Gastroesophageal sphincter (tissue), 3 donors: ENCODE measurements around the gene GPC3.

ENCODE experiments used
- CTCF ChIP-seq, 4 experiments: fragments of 200-600 bp in 2 of 4; fragments of 450-650 bp in 2 of 4; sonication (generic) in 1 of 4; IDR thresholded peaks; one replicate each; pipeline ENCODE4 v1.5.1; 2017 to 2019; ENCODE audit warnings: antibody characterized with exemption in 4 of 4, mild to moderate bottlenecking in 2 of 4, moderate library complexity in 2 of 4
- EP300 ChIP-seq: sonication (generic); formaldehyde crosslinking; IDR thresholded peaks from one replicate; pipeline ENCODE4 v1.6.1; 2017; ENCODE audit warnings: antibody characterized with exemption, mild to moderate bottlenecking
- POLR2A ChIP-seq, 2 donors: fragments of 450-650 bp; IDR thresholded peaks; one replicate each; pipeline ENCODE4 v1.6.1; 2017; ENCODE audit warnings: antibody characterized with exemption in 2 of 2, mild to moderate bottlenecking in 2 of 2, moderate library complexity in 1 of 2
- POLR2AphosphoS5 ChIP-seq: sonication (generic); formaldehyde crosslinking; IDR thresholded peaks from one replicate; pipeline ENCODE4 v1.6.1; 2017; ENCODE audit warnings: antibody characterized with exemption

- TF ChIP-seq CTCF (IDR thresholded peaks at IDR 0.05) (no peak), POLR2A (IDR thresholded peaks at IDR 0.05) (no peak), EP300 (no peak), POLR2AphosphoS5 (no peak)
These were observed 332.0 kb downstream of the GPC3 start for GRCh38 chrX:133653358-133653757.
